WI38 (cell line): ENCODE measurements around the gene LMX1B.

Experiments used
- H3K4me3 ChIP-seq: 2 replicates; pipeline ENCODE4 v1.5.1; 2011; ENCODE audit warnings: low read depth, mild to moderate bottlenecking, control low read depth, low read length
- CTCF ChIP-seq: IDR thresholded peaks from 2 replicates; pipeline ENCODE4 v1.5.1; 2012; ENCODE audit warnings: low read depth, mild to moderate bottlenecking, control low read depth, low read length

The LMX1B gene

GRCh38 chr9:126636983-126637798, 23.5 kb downstream of the LMX1B start:
- TF ChIP-seq CTCF = no peak
- H3K4me3 ChIP-seq = no peak overlapping the region

DNA sequence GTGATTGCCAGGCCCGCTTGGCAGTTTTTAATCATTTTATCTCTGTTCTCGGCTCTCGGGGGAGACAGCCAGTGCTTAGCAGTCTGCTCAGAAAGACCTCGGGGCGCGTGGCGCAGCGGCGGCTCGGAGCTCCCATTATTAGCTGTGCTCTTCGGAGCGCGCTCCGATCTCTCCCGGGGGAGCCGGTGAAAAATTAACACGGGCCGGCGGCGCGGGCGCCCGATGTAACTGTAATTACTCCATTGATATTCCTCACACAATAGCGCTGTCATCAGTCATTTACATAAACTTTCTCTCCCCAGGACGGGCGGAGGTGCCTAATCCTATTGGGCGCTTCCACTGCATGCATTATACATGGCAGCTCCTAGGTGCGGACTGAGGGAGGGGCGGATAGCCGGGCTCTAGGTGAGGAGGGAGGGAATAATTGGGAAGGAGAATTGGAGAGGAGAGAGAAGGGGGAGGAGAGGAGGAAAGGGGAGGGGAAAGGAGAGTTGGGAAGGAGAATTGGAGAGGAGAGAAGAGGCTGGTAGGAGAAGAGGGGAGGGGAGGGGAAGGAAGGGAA, 24.9 kb downstream of the LMX1B start:
- no peak for TF ChIP-seq CTCF
- no peak overlapping the region for H3K4me3 ChIP-seq

DNA sequence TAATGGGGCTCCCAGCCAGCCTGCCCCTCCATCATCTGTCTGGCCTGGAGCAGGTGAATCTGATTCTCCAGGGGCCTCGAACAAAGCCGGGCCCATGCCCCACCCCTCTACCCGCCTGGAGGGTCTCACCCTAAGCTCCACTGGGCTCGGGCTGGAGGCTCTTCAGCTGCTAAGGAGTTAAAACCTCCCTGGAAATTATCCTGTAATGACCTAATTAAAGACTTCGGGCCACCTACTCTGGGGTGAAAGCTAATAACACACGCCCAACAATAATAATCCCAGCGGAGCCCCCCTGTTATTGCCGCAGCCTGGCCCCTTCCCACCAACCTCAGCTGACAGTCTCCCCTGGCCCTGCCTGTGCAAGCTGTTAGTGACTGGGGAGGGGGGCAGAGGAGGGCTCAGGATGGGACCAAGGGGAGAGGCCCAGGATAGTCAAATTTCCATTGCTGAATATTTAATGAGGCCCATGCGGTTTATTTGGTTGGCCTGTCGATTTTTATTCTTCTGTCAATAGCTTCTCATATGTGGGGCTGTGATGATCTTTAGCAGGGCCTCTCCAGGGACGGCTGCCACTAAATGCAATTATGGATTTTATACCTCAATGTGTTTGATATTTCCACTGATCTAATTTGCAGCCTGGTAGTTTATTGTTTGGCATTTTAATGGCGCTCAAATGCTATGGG, 25.7 kb downstream of the LMX1B start:
- no peak for TF ChIP-seq CTCF
- no peak overlapping the region for H3K4me3 ChIP-seq

DNA sequence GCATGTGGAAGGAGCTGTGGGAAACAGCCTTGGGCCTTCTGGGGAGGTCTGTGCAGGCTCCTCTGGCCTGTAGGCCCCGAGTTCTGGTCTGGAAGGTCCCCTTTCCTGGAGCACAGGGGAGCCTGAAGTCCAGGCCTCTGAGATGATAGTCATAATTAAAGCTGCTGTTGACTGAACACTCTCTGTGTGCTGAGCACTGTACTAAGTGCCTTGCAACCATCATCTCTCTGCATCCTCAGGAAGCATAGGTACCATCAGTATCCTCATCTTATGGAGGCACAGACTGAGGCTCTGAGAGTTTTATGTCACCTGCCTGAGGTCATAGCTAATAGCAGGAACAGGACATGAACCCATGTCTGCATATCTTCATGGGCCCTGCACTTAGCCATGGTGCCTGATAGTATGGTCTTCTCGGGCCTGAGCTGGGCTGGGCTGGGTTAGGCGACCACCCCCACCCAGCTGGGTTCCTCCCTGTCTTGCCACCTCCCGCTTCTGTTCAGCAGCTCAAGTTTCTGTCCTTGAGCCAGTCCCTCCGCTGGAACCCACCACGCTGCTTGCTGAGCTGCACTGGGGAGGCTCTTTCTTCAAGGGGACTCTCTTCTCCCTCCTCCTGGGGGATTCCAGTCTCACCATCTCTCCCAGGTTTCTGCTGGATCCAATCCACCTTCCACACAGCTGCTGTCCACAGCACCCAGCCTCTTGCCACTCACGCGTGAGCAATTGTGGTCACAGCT, 27.6 kb downstream of the LMX1B start:
- TF ChIP-seq CTCF = no peak
- no peak overlapping the region for H3K4me3 ChIP-seq

- no peak overlapping the region for H3K4me3 ChIP-seq
- no peak for TF ChIP-seq CTCF
Measured at GRCh38 chr9:126642010-126642744, 28.4 kb downstream of the LMX1B start.

DNA sequence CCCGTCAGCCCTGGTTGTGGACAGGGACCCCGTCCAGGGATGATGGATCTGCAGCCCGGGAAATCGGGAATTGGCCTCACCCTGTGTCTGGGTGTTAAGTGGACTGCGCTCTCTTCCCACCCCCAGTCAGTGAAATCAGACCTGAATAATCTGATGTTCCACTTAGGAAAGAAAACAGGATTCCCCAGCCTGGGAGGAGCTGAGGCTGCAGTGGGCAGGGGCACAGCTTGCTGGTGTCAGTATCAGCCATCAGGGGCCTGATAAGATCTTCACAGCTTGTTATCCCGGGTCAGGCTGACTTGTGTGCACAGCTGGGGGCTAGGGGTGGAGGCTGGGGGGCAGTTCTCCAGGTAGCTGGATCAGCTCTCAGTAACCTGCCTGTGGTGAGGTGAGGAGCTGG, 29.1 kb downstream of the LMX1B start:
- no peak for TF ChIP-seq CTCF

More for the DNA sequence above, 29.1 kb downstream of the LMX1B start:
- no peak overlapping the region for H3K4me3 ChIP-seq
